Measurements from ENCODE around the gene HDC. TPM values are rescaled to one million over a fixed set of nuclear protein-coding genes. Genes with fewer than 3 reads are reported as not detected.
A peak's percentile ranks its signal among the peaks of the same experiment; 100 is the strongest.

Gene HDC
- total and polyA plus RNA-seq, 3 experiments from 2014 or later: 0.15 TPM; not detected in 2

GRCh38 chr15:50262533-50262932 is 3.0 kb downstream of the HDC start:
- Mint-ChIP-seq H3K9me3 (peaks cover 0 to 3% (median 0%) of the 10 kb centered on the region in 5 donors), H3K4me3 (peak overlapping the region in 4 of 7 donors; percentile 12 to 56 (median 39)), H3K27ac (peak overlapping the region; percentile 40 to 94 (median 78)), H3K36me3 (no peaks in the 10 kb centered on the region), H3K4me1 (peaks cover 44 to 46% (median 44%) of the 10 kb centered on the region in 3 donors), H3K27me3 (peaks cover 0 to 4% of the 10 kb centered on the region in 2 donors)
- Histone ChIP-seq H3K36me3 (ENCODE audit: insufficient read depth, low read length) (no peaks in the 10 kb centered on the region), H3K4me1 (ENCODE audit: insufficient read depth, low read length) (peaks cover 25% of the 10 kb centered on the region), H3K9me3 (ENCODE audit: low read length) (no peaks in the 10 kb centered on the region), H3K27ac (ENCODE audit: low read depth, low read length) (peak overlapping the region; percentile 38), H3K4me3 (ENCODE audit: low read length) (no peak overlapping the region), H3K27me3 (ENCODE audit: insufficient read depth, low read length, poor library complexity, severe bottlenecking) (no peaks in the 10 kb centered on the region)
- POLR2A ChIA-PET: interaction anchor here (0.8 kb wide), 2 partner anchors 15 to 91 kb away, joined by 3 read pairs; no protein-coding TSS in a partner anchor
- peak; percentile 5 to 72 (median 42) for DNase-seq
- CTCF ChIA-PET: interaction anchor here (1.1 to 3.0 kb wide), 3 partner anchors 14 to 81 kb away, joined by 4 to 7 read pairs (median 4); partner anchors contain the start of gene SLC27A2

DNA sequence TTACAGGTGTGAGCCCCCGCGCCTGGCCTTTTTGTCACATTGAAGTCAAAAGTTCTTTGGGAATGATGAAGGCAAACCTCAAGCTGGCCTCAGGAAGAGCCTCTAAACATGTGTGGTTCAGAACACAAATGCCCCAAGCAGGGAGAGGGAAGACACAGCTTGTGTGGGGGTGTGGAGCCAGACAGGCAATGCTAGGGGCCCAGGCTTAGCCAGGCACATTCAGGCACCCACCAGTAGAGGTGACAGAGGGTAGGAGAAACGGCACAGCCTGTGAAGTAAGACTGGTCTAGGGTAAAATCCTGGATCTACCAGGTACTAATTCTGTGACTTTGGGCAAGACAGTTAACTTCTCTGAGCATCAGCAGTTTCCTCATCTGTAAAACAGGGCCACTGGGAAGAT is 3.5 kb downstream of the HDC start:
- CTCF ChIA-PET: interaction anchor here (1.1 to 3.0 kb wide), 3 partner anchors 14 to 80 kb away, joined by 4 to 7 read pairs (median 4); partner anchors contain the start of gene SLC27A2
- peaks cover 25% of the 10 kb centered on the region for H3K4me1 ChIP-seq (ENCODE audit: insufficient read depth, low read length)
- peak overlapping the region in 2 of 7 donors; percentile 30 to 56 for H3K4me3 Mint-ChIP-seq
- DNase-seq: no peak
- H3K4me3 ChIP-seq (ENCODE audit: low read length): no peak overlapping the region
- H3K9me3 ChIP-seq (ENCODE audit: low read length): no peaks in the 10 kb centered on the region
- no peaks in the 10 kb centered on the region for H3K36me3 ChIP-seq (ENCODE audit: insufficient read depth, low read length)
- peak overlapping the region; percentile 38 for H3K27ac ChIP-seq (ENCODE audit: low read depth, low read length)
- H3K27me3 ChIP-seq (ENCODE audit: insufficient read depth, low read length, poor library complexity, severe bottlenecking): no peaks in the 10 kb centered on the region
- H3K9me3 Mint-ChIP-seq: peaks cover 0 to 2% (median 0%) of the 10 kb centered on the region in 5 donors
- H3K27me3 Mint-ChIP-seq: peaks cover 0 to 1% of the 10 kb centered on the region in 2 donors
- H3K27ac Mint-ChIP-seq: peak overlapping the region in 7 of 8 donors; percentile 40 to 88 (median 77)
- H3K4me1 Mint-ChIP-seq: peaks cover 44 to 46% (median 45%) of the 10 kb centered on the region in 3 donors
- H3K36me3 Mint-ChIP-seq: no peaks in the 10 kb centered on the region
- POLR2A ChIA-PET: interaction anchor here (0.8 kb wide), 2 partner anchors 15 to 92 kb away, joined by 3 read pairs; no protein-coding TSS in a partner anchor

- POLR2A ChIA-PET: interaction anchor here (1.5 kb wide), 1 partner anchor 13 kb away, joined by 3 read pairs; no protein-coding TSS in a partner anchor
Observed at GRCh38 chr15:50260969-50261496, 4.5 kb downstream of the HDC start.

GRCh38 chr15:50259276-50259675 is 6.2 kb downstream of the HDC start:
- H3K4me1 ChIP-seq (ENCODE audit: insufficient read depth, low read length): peaks cover 25% of the 10 kb centered on the region
- DNase-seq: no peak
- POLR2A ChIA-PET: interaction anchor here (0.5 to 1.5 kb wide), 4 partner anchors 11 to 96 kb away, joined by 3 to 5 read pairs (median 3); partner anchors contain the start of gene GABPB1
- peak overlapping the region in 4 of 7 donors; percentile 9 to 69 (median 48) for H3K4me3 Mint-ChIP-seq
- H3K27me3 Mint-ChIP-seq: no peaks in the 10 kb centered on the region
- H3K27ac ChIP-seq (ENCODE audit: low read depth, low read length): peak overlapping the region; percentile 68
- peaks cover 44 to 46% (median 44%) of the 10 kb centered on the region in 3 donors for H3K4me1 Mint-ChIP-seq
- no peaks in the 10 kb centered on the region for H3K27me3 ChIP-seq (ENCODE audit: insufficient read depth, low read length, poor library complexity, severe bottlenecking)
- no peaks in the 10 kb centered on the region for H3K36me3 Mint-ChIP-seq
- H3K9me3 Mint-ChIP-seq: no peaks in the 10 kb centered on the region
- no peak overlapping the region for H3K4me3 ChIP-seq (ENCODE audit: low read length)
- no peaks in the 10 kb centered on the region for H3K9me3 ChIP-seq (ENCODE audit: low read length)
- H3K36me3 ChIP-seq (ENCODE audit: insufficient read depth, low read length): no peaks in the 10 kb centered on the region
- CTCF ChIA-PET: interaction anchor here (1.5 kb wide), 1 partner anchor 10 kb away, joined by 6 read pairs; no protein-coding TSS in a partner anchor
- H3K27ac Mint-ChIP-seq: peak overlapping the region in 5 of 8 donors; percentile 5 to 88 (median 12)

More at GRCh38 chr15:50260969-50261496, 4.5 kb downstream of the HDC start:
- peaks cover 44 to 46% (median 45%) of the 10 kb centered on the region in 3 donors for H3K4me1 Mint-ChIP-seq
- H3K9me3 Mint-ChIP-seq: no peaks in the 10 kb centered on the region
- DNase-seq: no peak
- H3K27ac Mint-ChIP-seq: peak overlapping the region; percentile 38 to 93 (median 80)
- Histone ChIP-seq H3K27me3 (ENCODE audit: insufficient read depth, low read length, poor library complexity, severe bottlenecking) (no peaks in the 10 kb centered on the region), H3K27ac (ENCODE audit: low read depth, low read length) (peak overlapping the region; percentile 68), H3K4me1 (ENCODE audit: insufficient read depth, low read length) (peaks cover 25% of the 10 kb centered on the region), H3K36me3 (ENCODE audit: insufficient read depth, low read length) (no peaks in the 10 kb centered on the region), H3K9me3 (ENCODE audit: low read length) (no peaks in the 10 kb centered on the region), H3K4me3 (ENCODE audit: low read length) (no peak overlapping the region)
- H3K27me3 Mint-ChIP-seq: no peaks in the 10 kb centered on the region
- H3K4me3 Mint-ChIP-seq: peak overlapping the region in 4 of 7 donors; percentile 35 to 67 (median 60)
- CTCF ChIA-PET: interaction anchor here (1.5 to 3.0 kb wide), 2 partner anchors 12 to 13 kb away, joined by 6 to 7 read pairs; no protein-coding TSS in a partner anchor
- H3K36me3 Mint-ChIP-seq: no peaks in the 10 kb centered on the region

GRCh38 chr15:50257924-50258323 is 7.6 kb downstream of the HDC start:
- Mint-ChIP-seq H3K27me3 (no peaks in the 10 kb centered on the region), H3K4me1 (peaks cover 33 to 37% (median 36%) of the 10 kb centered on the region in 3 donors), H3K9me3 (no peaks in the 10 kb centered on the region), H3K27ac (no peak overlapping the region), H3K4me3 (no peak overlapping the region), H3K36me3 (no peaks in the 10 kb centered on the region)
- no peak overlapping the region for H3K27ac ChIP-seq (ENCODE audit: low read depth, low read length)
- H3K27me3 ChIP-seq (ENCODE audit: insufficient read depth, low read length, poor library complexity, severe bottlenecking): no peaks in the 10 kb centered on the region
- H3K4me1 ChIP-seq (ENCODE audit: insufficient read depth, low read length): peaks cover 22% of the 10 kb centered on the region
- no peaks in the 10 kb centered on the region for H3K9me3 ChIP-seq (ENCODE audit: low read length)
- POLR2A ChIA-PET: no interaction called here
- H3K4me3 ChIP-seq (ENCODE audit: low read length): no peak overlapping the region
- no peaks in the 10 kb centered on the region for H3K36me3 ChIP-seq (ENCODE audit: insufficient read depth, low read length)
- no peak for DNase-seq
- CTCF ChIA-PET: interaction anchor here (1.2 to 1.5 kb wide), 2 partner anchors 9 to 58 kb away, joined by 3 to 5 read pairs; no protein-coding TSS in a partner anchor

- H3K27me3 ChIP-seq (ENCODE audit: insufficient read depth, low read length, poor library complexity, severe bottlenecking): no peaks in the 10 kb centered on the region
- ChIA-PET CTCF (interaction anchor here (0.9 to 1.5 kb wide), 3 partner anchors 9 to 59 kb away, joined by 3 to 5 read pairs (median 3); no protein-coding TSS in a partner anchor), POLR2A (no interaction called here)
- Mint-ChIP-seq H3K9me3 (no peaks in the 10 kb centered on the region), H3K4me1 (peaks cover 27 to 31% (median 30%) of the 10 kb centered on the region in 3 donors), H3K4me3 (no peak overlapping the region), H3K36me3 (no peaks in the 10 kb centered on the region), H3K27me3 (no peaks in the 10 kb centered on the region), H3K27ac (peak overlapping the region in 3 of 8 donors; percentile 30 to 65 (median 58))
- no peak for DNase-seq
- peaks cover 16% of the 10 kb centered on the region for H3K4me1 ChIP-seq (ENCODE audit: insufficient read depth, low read length)
- H3K36me3 ChIP-seq (ENCODE audit: insufficient read depth, low read length): no peaks in the 10 kb centered on the region
- no peak overlapping the region for H3K4me3 ChIP-seq (ENCODE audit: low read length)
- no peaks in the 10 kb centered on the region for H3K9me3 ChIP-seq (ENCODE audit: low read length)
- no peak overlapping the region for H3K27ac ChIP-seq (ENCODE audit: low read depth, low read length)
Observed at GRCh38 chr15:50257332-50257731, 8.2 kb downstream of the HDC start.

- Mint-ChIP-seq H3K27me3 (no peaks in the 10 kb centered on the region), H3K27ac (peak overlapping the region in 1 of 8 donors; percentile 60), H3K36me3 (no peaks in the 10 kb centered on the region), H3K9me3 (no peaks in the 10 kb centered on the region), H3K4me3 (no peak overlapping the region), H3K4me1 (peaks cover 20 to 24% (median 22%) of the 10 kb centered on the region in 3 donors)
- H3K4me3 ChIP-seq (ENCODE audit: low read length): no peak overlapping the region
- no peaks in the 10 kb centered on the region for H3K36me3 ChIP-seq (ENCODE audit: insufficient read depth, low read length)
- ChIA-PET CTCF (interaction anchor here (0.9 kb wide), 1 partner anchor 12 kb away, joined by 3 read pairs; no protein-coding TSS in a partner anchor), POLR2A (no interaction called here)
- no peaks in the 10 kb centered on the region for H3K9me3 ChIP-seq (ENCODE audit: low read length)
- no peaks in the 10 kb centered on the region for H3K27me3 ChIP-seq (ENCODE audit: insufficient read depth, low read length, poor library complexity, severe bottlenecking)
- H3K27ac ChIP-seq (ENCODE audit: low read depth, low read length): no peak overlapping the region
- peaks cover 10% of the 10 kb centered on the region for H3K4me1 ChIP-seq (ENCODE audit: insufficient read depth, low read length)
- no peak for DNase-seq
Observed at GRCh38 chr15:50256188-50257041, 9.1 kb downstream of the HDC start.
